ENCODE results near the gene PLPPR4.

GRCh38 chr1:99326215-99326949, 62.1 kb downstream of the PLPPR4 start:
- no peak for TF ChIP-seq POLR2AphosphoS5 (IDR thresholded peaks at IDR 0.05; ENCODE audit: low read depth, low read length)
- TF ChIP-seq SIN3A (IDR thresholded peaks at IDR 0.05; ENCODE audit: borderline replicate concordance, insufficient read depth, low read length) = no peak
- no peak for TF ChIP-seq TAF1 (IDR thresholded peaks at IDR 0.05; ENCODE audit: borderline replicate concordance, insufficient read depth, low read length)
- TF ChIP-seq REST (IDR thresholded peaks at IDR 0.05; ENCODE audit: insufficient read depth in 1 of 2, low read depth in 2 of 2, low read length in 2 of 2) = no peak
- no peak for TF ChIP-seq FOXP2 (optimal IDR thresholded peaks at IDR 0.05; ENCODE audit: borderline replicate concordance, extremely low read depth, extremely low read length, insufficient read depth)
